WTC11 (cell line): ENCODE data around the gene CCNB3. TPM values are rescaled to one million over a fixed set of nuclear protein-coding genes. Genes with fewer than 3 reads are reported as not detected.

Experiments
- ATAC-seq: fragments of 200-7000 bp; cut with Tn5 transposase; 2 replicates; pipeline ENCODE4 v1.10.0; 2021; ENCODE audit warnings: mild to moderate bottlenecking, moderate library complexity
- CTCF ChIA-PET: fragments of 300-600 bp; sonication (Branson Sonifier 250); formaldehyde crosslinking; loops from one replicate; lab custom pipeline; 2021; ENCODE audit warnings: antibody characterized with exemption; lab: Charles Lee
- POLR2A ChIA-PET: fragments of 350-600 bp; sonication (Branson Sonifier 250); formaldehyde crosslinking; loops from one replicate; lab custom pipeline; 2021; ENCODE audit warnings: antibody characterized with exemption; lab: Charles Lee
- DNase-seq: peaks from one replicate; pipeline ENCODE4 v3.0.0; 2021; ENCODE audit warnings: low spot score
- H3K27ac Mint-ChIP-seq: 2 replicates; pipeline ENCODE4 v1.8.0; 2021; ENCODE audit warnings: mixed read lengths
- H3K27me3 Mint-ChIP-seq: 2 replicates; pipeline ENCODE4 v1.8.0; 2021; ENCODE audit warnings: low read depth, mild to moderate bottlenecking, moderate library complexity, mixed read lengths
- H3K36me3 Mint-ChIP-seq: 2 replicates; pipeline ENCODE4 v1.8.0; 2021; ENCODE audit warnings: mixed read lengths
- H3K4me1 Mint-ChIP-seq: 2 replicates; pipeline ENCODE4 v1.8.0; 2022; ENCODE audit warnings: mixed read lengths
- H3K4me3 Mint-ChIP-seq: 2 replicates; pipeline ENCODE4 v1.8.0; 2021; ENCODE audit warnings: mild to moderate bottlenecking, moderate library complexity, mixed read lengths
- H3K9me3 Mint-ChIP-seq: 2 replicates; pipeline ENCODE4 v1.8.0; 2021; ENCODE audit warnings: mixed read lengths
- ETV6 ChIP-seq: sonication (generic); formaldehyde crosslinking; IDR thresholded peaks from 2 replicates; pipeline ENCODE4 v1.8.1; 2022; ENCODE audit warnings: mild to moderate bottlenecking, missing genetic modification reagents
- FOXJ3 ChIP-seq: sonication (generic); formaldehyde crosslinking; IDR thresholded peaks from 2 replicates; pipeline ENCODE4 v1.9.0; 2021; ENCODE audit warnings: missing genetic modification reagents, mild to moderate bottlenecking, borderline replicate concordance
- FOXP1 ChIP-seq: sonication (generic); formaldehyde crosslinking; IDR thresholded peaks from 2 replicates; pipeline ENCODE4 v1.8.0; 2022; ENCODE audit warnings: missing genetic modification reagents, mild to moderate bottlenecking, moderate library complexity, borderline replicate concordance
- IRF2 ChIP-seq: sonication (generic); formaldehyde crosslinking; IDR thresholded peaks from 2 replicates; pipeline ENCODE4 v1.8.0; 2022; ENCODE audit warnings: low read depth, missing genetic modification reagents, borderline replicate concordance
- MYBL2 ChIP-seq: sonication (generic); formaldehyde crosslinking; IDR thresholded peaks from 2 replicates; pipeline ENCODE4 v1.8.1; 2023; ENCODE audit warnings: mild to moderate bottlenecking, moderate library complexity, missing genetic modification reagents
- NFATC4 ChIP-seq: fragments of 250-450 bp; sonication (Bioruptor Pico); IDR thresholded peaks from 2 replicates; pipeline ENCODE4 v1.9.0; 2021; ENCODE audit warnings: mild to moderate bottlenecking
- OVOL2 ChIP-seq: fragments of 250-450 bp; sonication (Bioruptor Pico); IDR thresholded peaks from 2 replicates; pipeline ENCODE4 v1.9.0; 2021; ENCODE audit warnings: mild to moderate bottlenecking, borderline replicate concordance
- RELA ChIP-seq: sonication (generic); formaldehyde crosslinking; IDR thresholded peaks from 2 replicates; pipeline ENCODE4 v1.8.1; 2022; ENCODE audit warnings: missing genetic modification reagents, mild to moderate bottlenecking, borderline replicate concordance
- RORB ChIP-seq: fragments of 250-450 bp; sonication (Bioruptor Pico); IDR thresholded peaks from 2 replicates; pipeline ENCODE4 v1.9.0; 2021; ENCODE audit warnings: mild to moderate bottlenecking
- SP1 ChIP-seq: sonication (generic); formaldehyde crosslinking; conservative IDR thresholded peaks from 2 replicates; pipeline ENCODE4 v1.8.1; 2022; ENCODE audit warnings: missing genetic modification reagents
- ZNF138 ChIP-seq: sonication (generic); formaldehyde crosslinking; conservative IDR thresholded peaks from 2 replicates; pipeline ENCODE4 v1.8.1; 2022; ENCODE audit warnings: mild to moderate bottlenecking, moderate library complexity, missing genetic modification reagents
- ZNF396 ChIP-seq: fragments of 250-450 bp; sonication (Bioruptor Pico); IDR thresholded peaks from 2 replicates; pipeline ENCODE4 v1.8.0; 2021; ENCODE audit warnings: mild to moderate bottlenecking, moderate library complexity, borderline replicate concordance
- ZNF423 ChIP-seq: fragments of 250-450 bp; sonication (Bioruptor Pico); IDR thresholded peaks from 2 replicates; pipeline ENCODE4 v2.1.2; 2022; ENCODE audit warnings: mild to moderate bottlenecking, moderate library complexity
- total RNA-seq: library from RNA; stranded (reverse); gene quantifications from 3 replicates; pipeline ENCODE4 v1.2.3, GENCODE V29; 2021
- TF ChIP-seq, protein P1 (sequence below): fragments of 250-450 bp; sonication (Bioruptor Pico); IDR thresholded peaks from 2 replicates; pipeline ENCODE4 v1.9.0; 2021; ENCODE audit warnings: mild to moderate bottlenecking, borderline replicate concordance
- TF ChIP-seq, protein P2 (sequence below): sonication (generic); formaldehyde crosslinking; IDR thresholded peaks from 2 replicates; pipeline ENCODE4 v1.8.0; 2023; ENCODE audit warnings: missing genetic modification reagents
- TF ChIP-seq, protein P3 (sequence below): sonication (generic); formaldehyde crosslinking; IDR thresholded peaks from 2 replicates; pipeline ENCODE4 v1.8.1; 2022; ENCODE audit warnings: low read depth, mild to moderate bottlenecking, moderate library complexity, missing genetic modification reagents, borderline replicate concordance
- TF ChIP-seq, protein P4 (sequence below): sonication (generic); formaldehyde crosslinking; IDR thresholded peaks from 2 replicates; pipeline ENCODE4 v1.8.0; 2022; ENCODE audit warnings: mild to moderate bottlenecking, missing genetic modification reagents
- TF ChIP-seq, protein P5 (sequence below): sonication (generic); formaldehyde crosslinking; IDR thresholded peaks from 2 replicates; pipeline ENCODE4 v1.8.1; 2023; ENCODE audit warnings: mild to moderate bottlenecking, missing genetic modification reagents, moderate library complexity
- TF ChIP-seq, protein P6 (sequence below): sonication (generic); formaldehyde crosslinking; IDR thresholded peaks from 2 replicates; pipeline ENCODE4 v1.8.1; 2023; ENCODE audit warnings: mild to moderate bottlenecking, moderate library complexity, missing genetic modification reagents

CCNB3 gene
- total RNA-seq, 1 experiment from 2014 or later = 0.13 TPM

DNA sequence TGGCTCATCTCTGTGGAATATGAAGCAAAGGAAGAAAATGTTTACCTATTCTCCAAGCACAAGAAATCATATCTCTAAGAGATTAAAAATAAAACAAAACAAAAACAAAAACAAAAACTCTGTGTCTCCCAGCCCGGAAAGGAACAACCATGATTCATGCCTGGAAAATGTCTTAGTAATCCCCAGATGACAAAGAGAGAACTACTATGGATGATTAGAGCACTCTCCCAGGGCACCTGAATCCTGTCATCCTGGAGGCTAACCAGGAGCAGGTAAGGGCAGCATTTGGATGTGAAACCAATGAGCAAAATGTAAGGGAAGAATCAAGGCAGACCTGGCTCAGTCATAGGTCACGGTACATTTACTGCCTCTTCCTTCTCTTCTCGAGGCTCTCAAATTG, 2.0 kb upstream of the CCNB3 start:
- Mint-ChIP-seq H3K4me1 (peaks cover 14% of the 10 kb centered on the region), H3K27me3 (no peaks in the 10 kb centered on the region; the same call in 1 of the 2 replicates), H3K9me3 (no peaks in the 10 kb centered on the region), H3K27ac (no peak overlapping the region), H3K4me3 (no peak overlapping the region), H3K36me3 (no peaks in the 10 kb centered on the region)
- no peak for TF ChIP-seq MYBL2 (CRISPR knock-in tag)
- TF ChIP-seq, protein P1, sequence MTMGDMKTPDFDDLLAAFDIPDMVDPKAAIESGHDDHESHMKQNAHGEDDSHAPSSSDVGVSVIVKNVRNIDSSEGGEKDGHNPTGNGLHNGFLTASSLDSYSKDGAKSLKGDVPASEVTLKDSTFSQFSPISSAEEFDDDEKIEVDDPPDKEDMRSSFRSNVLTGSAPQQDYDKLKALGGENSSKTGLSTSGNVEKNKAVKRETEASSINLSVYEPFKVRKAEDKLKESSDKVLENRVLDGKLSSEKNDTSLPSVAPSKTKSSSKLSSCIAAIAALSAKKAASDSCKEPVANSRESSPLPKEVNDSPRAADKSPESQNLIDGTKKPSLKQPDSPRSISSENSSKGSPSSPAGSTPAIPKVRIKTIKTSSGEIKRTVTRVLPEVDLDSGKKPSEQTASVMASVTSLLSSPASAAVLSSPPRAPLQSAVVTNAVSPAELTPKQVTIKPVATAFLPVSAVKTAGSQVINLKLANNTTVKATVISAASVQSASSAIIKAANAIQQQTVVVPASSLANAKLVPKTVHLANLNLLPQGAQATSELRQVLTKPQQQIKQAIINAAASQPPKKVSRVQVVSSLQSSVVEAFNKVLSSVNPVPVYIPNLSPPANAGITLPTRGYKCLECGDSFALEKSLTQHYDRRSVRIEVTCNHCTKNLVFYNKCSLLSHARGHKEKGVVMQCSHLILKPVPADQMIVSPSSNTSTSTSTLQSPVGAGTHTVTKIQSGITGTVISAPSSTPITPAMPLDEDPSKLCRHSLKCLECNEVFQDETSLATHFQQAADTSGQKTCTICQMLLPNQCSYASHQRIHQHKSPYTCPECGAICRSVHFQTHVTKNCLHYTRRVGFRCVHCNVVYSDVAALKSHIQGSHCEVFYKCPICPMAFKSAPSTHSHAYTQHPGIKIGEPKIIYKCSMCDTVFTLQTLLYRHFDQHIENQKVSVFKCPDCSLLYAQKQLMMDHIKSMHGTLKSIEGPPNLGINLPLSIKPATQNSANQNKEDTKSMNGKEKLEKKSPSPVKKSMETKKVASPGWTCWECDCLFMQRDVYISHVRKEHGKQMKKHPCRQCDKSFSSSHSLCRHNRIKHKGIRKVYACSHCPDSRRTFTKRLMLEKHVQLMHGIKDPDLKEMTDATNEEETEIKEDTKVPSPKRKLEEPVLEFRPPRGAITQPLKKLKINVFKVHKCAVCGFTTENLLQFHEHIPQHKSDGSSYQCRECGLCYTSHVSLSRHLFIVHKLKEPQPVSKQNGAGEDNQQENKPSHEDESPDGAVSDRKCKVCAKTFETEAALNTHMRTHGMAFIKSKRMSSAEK (CRISPR knock-in tag) = no peak
- TF ChIP-seq RORB (CRISPR knock-in tag) = no peak
- no peak for TF ChIP-seq FOXJ3 (CRISPR knock-in tag)
- no peak for TF ChIP-seq ETV6 (CRISPR knock-in tag)
- TF ChIP-seq, protein P2, sequence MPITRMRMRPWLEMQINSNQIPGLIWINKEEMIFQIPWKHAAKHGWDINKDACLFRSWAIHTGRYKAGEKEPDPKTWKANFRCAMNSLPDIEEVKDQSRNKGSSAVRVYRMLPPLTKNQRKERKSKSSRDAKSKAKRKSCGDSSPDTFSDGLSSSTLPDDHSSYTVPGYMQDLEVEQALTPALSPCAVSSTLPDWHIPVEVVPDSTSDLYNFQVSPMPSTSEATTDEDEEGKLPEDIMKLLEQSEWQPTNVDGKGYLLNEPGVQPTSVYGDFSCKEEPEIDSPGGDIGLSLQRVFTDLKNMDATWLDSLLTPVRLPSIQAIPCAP (CRISPR knock-in tag) = no peak
- TF ChIP-seq RELA (CRISPR knock-in tag) = no peak
- TF ChIP-seq IRF2 (CRISPR knock-in tag) = no peak
- TF ChIP-seq ZNF423 = no peak
- TF ChIP-seq FOXP1 (CRISPR knock-in tag) = no peak
- TF ChIP-seq, protein P3, sequence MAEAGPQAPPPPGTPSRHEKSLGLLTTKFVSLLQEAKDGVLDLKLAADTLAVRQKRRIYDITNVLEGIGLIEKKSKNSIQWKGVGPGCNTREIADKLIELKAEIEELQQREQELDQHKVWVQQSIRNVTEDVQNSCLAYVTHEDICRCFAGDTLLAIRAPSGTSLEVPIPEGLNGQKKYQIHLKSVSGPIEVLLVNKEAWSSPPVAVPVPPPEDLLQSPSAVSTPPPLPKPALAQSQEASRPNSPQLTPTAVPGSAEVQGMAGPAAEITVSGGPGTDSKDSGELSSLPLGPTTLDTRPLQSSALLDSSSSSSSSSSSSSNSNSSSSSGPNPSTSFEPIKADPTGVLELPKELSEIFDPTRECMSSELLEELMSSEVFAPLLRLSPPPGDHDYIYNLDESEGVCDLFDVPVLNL (CRISPR knock-in tag) = no peak
- no peak for TF ChIP-seq ZNF396 (CRISPR knock-in tag)
- no peak for TF ChIP-seq OVOL2 (CRISPR knock-in tag)
- no peak for TF ChIP-seq SP1 (CRISPR knock-in tag)
- TF ChIP-seq, protein P4, sequence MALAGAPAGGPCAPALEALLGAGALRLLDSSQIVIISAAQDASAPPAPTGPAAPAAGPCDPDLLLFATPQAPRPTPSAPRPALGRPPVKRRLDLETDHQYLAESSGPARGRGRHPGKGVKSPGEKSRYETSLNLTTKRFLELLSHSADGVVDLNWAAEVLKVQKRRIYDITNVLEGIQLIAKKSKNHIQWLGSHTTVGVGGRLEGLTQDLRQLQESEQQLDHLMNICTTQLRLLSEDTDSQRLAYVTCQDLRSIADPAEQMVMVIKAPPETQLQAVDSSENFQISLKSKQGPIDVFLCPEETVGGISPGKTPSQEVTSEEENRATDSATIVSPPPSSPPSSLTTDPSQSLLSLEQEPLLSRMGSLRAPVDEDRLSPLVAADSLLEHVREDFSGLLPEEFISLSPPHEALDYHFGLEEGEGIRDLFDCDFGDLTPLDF (CRISPR knock-in tag) = no peak
- TF ChIP-seq, protein P5, sequence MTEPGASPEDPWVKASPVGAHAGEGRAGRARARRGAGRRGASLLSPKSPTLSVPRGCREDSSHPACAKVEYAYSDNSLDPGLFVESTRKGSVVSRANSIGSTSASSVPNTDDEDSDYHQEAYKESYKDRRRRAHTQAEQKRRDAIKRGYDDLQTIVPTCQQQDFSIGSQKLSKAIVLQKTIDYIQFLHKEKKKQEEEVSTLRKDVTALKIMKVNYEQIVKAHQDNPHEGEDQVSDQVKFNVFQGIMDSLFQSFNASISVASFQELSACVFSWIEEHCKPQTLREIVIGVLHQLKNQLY = no peak
- no peak for TF ChIP-seq ZNF138 (CRISPR knock-in tag)
- TF ChIP-seq, protein P6, sequence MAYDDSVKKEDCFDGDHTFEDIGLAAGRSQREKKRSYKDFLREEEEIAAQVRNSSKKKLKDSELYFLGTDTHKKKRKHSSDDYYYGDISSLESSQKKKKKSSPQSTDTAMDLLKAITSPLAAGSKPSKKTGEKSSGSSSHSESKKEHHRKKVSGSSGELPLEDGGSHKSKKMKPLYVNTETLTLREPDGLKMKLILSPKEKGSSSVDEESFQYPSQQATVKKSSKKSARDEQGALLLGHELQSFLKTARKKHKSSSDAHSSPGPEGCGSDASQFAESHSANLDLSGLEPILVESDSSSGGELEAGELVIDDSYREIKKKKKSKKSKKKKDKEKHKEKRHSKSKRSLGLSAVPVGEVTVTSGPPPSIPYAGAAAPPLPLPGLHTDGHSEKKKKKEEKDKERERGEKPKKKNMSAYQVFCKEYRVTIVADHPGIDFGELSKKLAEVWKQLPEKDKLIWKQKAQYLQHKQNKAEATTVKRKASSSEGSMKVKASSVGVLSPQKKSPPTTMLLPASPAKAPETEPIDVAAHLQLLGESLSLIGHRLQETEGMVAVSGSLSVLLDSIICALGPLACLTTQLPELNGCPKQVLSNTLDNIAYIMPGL (CRISPR knock-in tag) = no peak
- TF ChIP-seq NFATC4 (CRISPR knock-in tag) = no peak
- DNase-seq = no peak
- POLR2A ChIA-PET = no interaction called here
- CTCF ChIA-PET = interaction anchor here (1.1 kb wide), 1 partner anchor 102 kb away, joined by 4 read pairs; no protein-coding TSS in a partner anchor
- no peak for ATAC-seq
